ENCODE results near the gene TRANK1.
"Not testable (repeated sequence)": the region's sequence is repeated elsewhere in the genome, so short reads cannot be mapped to it uniquely, and the experiment has no call there.

TRANK1 gene

DNA sequence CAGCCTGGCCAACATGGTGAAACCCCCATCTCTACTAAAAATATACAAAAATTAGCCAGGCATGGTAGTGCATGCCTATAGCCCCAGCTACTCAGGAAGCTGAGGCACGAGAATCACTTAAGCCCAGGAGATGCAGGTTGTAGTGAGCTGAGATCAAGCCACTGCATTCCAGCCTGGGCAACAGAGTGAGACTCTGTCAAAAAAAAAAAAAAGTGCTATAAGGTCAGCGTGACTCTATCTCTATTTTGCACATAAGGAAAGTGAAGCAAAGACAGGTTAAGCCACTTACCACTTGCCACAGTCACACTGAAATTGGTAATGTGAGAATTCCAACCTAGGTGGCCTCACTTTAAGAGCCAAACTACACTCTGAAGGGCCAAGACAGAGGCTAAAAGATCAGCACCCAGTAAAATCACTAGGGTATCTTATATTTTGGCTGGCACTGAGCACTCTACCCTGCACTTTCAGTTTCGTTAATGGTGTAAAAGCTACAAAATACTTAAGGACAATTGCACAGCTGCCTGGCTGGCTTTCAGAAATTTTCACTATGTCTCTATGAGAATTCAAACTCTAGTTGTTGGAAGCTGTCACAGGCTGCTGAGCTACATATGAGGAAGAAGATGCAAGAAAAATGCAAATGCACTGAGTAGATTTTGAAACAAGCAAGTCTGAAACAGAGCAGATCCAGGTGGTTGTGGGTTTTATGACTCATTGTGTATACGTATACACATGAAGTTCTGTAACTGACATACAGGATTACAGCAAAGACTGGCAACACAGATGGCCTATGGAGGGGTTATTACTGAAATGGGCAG, 32.7 kb downstream of the TRANK1 start:
- DNase-seq: peak; percentile 15

DNA sequence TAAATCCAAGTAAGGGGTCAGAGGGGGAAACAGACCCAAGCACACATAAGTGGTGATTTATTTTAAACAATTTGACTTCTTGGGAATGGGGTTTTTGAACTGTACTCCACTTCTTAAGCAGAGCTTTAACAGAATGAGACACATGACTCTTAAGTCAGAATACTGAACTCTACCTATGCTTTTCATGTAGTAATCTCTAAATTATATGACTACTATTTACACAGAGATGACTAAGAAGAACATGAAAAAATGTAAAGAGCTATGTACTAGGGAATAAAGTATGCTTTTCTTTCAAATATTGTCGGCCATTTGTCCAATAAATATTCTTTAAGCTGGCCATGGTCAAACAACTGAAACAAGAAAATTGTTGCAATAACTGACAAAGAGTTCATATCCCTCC, 35.2 kb downstream of the TRANK1 start:
- DNase-seq: no peak

- no peak for DNase-seq
These were observed 35.7 kb downstream of the TRANK1 start for GRCh38 chr3:36909181-36909580.

DNA sequence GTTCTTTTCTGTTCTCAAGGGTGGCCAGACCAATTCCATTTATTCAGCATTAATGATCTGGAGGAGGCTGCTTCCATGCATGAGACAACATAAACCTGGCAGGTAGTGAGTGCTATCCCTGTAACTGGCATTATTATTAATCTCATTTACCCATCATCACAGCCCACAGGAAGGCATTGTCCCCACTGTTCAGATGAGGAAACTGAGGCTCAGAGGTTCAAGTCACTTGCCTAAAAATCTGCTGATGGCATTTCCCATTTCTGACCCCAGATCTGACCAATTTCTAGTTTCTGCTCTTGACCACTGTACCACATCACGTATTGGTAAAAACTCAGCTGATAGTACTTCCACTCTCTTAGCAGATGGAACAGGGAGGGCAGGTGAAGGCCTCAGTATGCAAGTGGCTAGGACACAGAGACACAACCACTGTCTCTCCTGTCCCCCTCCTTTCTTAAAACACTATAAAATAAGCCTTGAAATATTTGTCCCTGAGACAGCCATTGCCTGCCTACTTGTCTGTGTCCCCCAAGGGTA, 36.1 kb downstream of the TRANK1 start:
- no peak for DNase-seq

DNA sequence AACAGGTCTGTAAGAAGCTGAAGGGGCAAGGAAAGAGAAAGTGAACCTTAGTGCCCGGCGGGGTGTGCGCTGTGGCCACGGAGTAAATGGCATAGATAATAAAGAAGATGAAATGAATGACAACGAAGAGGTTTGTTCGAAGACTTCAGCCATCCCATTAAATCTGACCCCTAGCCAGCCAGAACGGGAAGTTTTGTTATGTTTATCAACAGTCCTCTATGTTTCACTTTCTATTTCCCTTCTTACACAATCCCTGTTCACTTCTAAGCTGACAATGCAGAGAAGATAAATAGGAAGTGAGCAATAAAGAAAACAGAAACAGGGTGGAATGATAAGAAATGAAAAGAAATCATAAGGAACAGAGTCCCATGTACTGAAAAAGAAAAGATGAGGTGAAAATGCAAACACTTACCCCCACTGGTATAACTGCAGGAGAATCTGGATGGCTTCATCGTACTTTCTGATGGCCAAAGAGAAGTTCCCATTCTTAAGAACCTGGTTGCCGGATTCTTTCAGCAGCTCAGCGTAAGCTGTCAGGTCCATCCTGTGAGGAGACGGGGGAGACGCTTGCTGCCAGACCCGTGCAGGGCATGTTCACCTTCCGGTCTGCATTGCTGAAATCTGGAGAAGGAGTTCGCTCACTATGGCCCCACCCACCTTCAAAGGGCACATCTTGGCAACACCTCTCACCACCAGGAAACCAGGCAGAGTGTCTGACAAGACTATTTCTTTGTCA, 36.8 kb downstream of the TRANK1 start:
- DNase-seq: no peak

- DNase-seq: no peak
These were observed 38.2 kb downstream of the TRANK1 start for GRCh38 chr3:36906504-36907149.

GRCh38 chr3:36905545-36905944, 39.3 kb downstream of the TRANK1 start:
- no peak for DNase-seq

- DNase-seq: no peak
These were observed 40.2 kb downstream of the TRANK1 start for GRCh38 chr3:36904641-36905040.

GRCh38 chr3:36904065-36904464, 40.8 kb downstream of the TRANK1 start:
- not testable (repeated sequence) for DNase-seq

GRCh38 chr3:36903119-36903882, 41.6 kb downstream of the TRANK1 start:
- no peak for DNase-seq

DNA sequence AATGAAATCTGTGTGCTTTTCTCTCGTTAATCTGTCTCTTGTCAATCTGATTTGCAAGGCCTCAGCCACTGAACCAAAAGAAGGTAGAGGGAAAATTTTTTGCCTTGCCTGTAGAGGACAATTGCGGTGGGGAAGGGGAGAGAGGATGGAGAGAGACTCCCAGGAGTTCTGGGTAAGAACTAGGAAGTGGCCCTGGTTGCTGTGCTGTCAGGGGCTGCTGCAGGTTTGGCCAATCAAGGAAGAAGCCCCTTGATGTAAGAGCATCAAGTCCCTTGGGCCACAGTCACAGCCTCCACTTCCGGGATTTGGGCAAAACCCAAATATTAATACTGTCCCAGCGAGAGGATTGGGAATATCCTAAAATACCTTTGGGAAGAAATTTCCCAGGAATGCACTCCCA, 43.3 kb downstream of the TRANK1 start:
- no peak for DNase-seq

DNA sequence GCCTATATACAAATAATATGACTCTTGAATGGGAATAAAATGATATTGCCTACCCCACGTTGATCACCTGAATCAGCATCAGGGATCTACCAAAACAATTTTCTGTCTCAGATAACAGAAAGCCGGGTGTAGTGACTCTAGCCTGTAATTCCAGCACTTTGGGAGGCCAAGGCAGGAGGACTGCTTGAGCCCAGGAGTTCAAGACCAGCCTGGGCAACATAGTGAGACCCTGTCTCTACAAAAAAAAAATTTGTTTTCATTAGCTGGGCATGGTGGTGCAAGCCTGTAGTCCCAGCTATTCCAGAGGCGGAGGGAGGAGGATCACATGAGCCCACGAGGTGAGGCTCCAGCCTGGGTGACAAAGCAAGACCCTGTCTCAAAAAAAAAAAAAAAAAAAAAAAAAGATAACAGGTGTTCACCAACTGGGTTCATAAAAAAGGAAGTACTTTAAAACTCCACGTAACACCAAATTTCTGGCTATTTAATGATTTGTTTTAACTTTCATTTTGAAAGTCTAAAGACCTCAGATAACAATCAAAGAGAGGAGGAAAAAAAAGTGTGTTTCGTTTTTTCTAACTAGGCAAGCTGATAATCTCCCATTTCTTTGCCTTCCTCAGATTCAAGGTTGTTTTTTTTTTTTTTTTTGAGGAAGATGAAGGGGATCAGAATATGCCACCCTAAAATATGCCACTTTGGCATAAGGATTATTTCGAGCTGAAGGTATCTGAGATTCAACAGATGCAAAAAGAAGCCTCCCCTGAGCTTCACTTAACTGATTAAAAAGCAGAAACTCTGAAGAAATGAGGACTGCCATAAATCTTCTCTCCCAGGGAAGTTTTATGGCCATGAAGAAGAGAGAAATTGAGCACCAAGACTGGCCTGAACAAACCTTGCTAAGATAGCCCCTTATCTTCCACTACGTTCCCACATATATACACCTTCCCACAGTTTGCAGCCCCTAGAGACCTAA, 44.1 kb downstream of the TRANK1 start:
- DNase-seq: no peak

GRCh38 chr3:36895496-36896409, 49.1 kb downstream of the TRANK1 start:
- DNase-seq: no peak

DNA sequence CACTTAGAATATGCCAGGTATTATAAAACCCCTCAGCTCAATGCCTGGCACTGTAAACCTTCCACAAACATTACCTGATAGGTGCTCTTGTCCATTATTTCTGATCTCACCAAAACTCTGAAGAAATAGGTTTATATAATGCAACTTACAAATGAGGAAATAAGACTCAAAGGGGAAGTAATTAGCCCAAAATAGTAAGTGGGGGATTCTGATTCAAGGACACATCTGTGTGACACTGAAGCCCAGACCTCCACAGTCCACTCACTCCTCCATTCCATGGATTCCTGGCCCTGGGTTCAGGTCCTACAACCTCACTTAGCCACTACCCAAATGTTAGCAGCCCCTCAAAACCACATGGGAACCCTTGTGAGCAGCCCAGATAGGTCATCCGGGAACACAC, 49.9 kb downstream of the TRANK1 start:
- DNase-seq: no peak

DNA sequence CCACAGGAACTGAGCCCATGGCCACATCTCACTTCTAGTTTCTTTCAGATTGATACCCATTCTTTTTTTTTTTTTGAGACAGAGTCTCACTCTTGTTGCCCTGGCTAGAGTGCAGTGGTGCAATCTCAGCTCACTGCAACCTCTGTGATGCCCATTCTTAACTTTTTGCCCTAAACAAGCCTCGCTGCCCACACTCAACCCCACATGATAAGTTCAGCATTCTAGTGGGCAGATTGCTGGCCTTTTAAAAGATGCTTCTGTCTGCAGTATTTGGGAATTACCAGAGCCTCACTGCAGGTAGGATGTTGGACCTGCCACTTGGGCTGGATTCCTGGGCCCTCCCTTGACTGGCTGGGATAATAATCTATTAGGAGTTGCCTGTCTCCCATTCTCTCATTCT, 51.0 kb downstream of the TRANK1 start:
- DNase-seq: no peak

DNA sequence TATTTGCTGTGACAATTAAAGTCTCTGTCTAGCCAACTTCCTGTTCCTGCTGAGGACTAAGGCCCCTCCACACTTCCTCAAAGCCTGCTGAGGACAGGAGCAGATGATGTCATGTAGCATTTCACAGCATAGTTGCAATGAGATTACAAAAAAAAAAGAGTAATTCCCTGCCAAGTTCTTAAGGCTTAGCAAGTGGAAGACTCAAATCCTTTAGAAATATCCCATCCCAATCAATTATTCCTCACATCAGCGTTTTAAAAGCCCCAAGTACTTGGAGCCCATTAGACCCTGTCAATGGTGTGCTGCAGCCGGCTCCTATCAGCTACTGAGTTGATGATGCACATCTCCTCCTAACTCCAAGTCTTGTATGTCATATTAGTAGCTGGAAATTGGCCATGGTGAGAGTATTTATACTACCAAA, 51.7 kb downstream of the TRANK1 start:
- DNase-seq: no peak

DNA sequence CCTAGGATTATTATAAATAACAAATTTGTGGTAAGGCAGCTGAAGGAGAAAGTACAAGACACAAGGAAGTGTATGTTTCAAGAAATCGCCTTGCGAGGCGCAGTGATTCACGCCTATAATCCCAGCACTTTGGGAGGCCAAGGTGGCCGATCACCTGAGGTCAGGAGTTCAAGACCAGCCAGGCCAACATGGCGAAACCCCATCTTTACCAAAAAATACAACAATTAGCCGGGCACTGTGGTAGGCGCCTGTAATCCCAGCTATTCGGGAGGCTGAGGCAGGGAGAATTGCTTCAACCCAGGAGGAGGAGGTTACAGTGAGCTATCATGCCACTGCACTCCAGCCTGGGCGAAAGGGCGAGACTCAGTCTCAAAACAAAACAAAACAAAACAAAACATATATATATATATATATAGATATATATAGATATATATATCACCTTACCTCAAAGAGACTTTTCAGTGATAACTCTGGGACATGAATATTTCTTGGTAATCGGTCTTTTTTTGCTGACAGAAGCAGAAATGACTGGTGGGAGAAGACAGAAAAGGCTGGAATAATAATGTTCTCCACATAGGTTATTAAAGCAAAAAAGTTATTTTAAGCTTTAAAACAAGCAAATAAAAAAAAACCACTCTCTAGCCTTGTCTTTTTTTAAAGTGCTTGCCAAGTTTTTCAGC, 52.3 kb downstream of the TRANK1 start:
- DNase-seq: no peak

DNA sequence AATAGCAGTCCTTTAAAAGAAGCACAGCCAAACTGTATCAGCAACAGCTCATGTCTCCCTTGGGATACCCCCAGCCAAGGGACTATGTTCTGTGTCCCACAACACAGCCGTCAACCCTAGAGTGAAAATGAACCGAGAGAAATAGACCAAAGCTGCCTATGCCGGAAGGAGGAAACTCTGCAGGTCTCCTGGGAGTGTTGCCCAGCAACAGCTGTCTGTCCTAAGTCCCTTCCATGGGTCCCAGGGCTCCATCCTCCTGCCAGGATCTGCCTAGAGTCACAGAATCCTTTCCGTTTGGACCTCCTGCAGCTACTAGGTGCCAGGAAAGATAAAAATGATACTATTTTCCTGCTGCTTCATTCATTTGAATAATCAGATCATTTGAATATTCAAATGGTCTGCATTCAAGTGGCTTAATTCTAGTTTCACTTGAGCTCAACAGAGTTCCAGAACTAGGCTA, 53.1 kb downstream of the TRANK1 start:
- DNase-seq: no peak

DNA sequence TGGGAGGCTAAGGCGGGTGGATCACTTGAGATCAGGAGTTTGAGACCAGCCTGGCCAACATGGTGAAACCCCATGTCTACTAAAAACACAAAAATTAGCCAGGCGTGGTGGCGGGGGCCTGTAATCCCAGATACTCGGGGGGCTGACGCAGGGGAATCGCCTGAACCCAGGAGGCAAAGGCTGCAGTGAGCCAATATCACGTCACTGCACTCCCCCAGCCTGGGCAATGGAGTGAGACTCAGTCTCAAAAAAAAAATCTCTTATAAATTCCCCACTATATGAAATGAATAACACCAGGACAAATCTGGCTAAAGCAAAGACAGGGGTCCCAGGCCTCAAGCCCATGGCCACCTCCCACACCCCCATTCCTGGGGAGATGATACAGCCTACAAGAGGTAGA, 53.8 kb downstream of the TRANK1 start:
- DNase-seq: not testable (repeated sequence)

GRCh38 chr3:36890261-36890660, 54.6 kb downstream of the TRANK1 start:
- no peak for DNase-seq

Data from NCI-H1694 treated with DMSO at 0.1 percent for 48 hours (cell line).